ENCODE data around the gene RNF123.

- TF ChIP-seq CTCF (conservative IDR thresholded peaks at IDR 0.05; ENCODE audit: low read length) (no peak), EZH2phosphoT487 (IDR thresholded peaks at IDR 0.05; ENCODE audit: borderline replicate concordance) (no peak)
Observed at GRCh38 chr3:49729966-49730609, 40.7 kb downstream of the RNF123 start.
